Loucy (cell line): ENCODE results near the gene MS4A15.

ENCODE experiments used
- H2AFZ ChIP-seq: fragments of 200-600 bp; sonication (generic); 2 replicates; pipeline ENCODE4 v1.6.0; 2016; ENCODE audit warnings: antibody characterized with exemption, mild to moderate bottlenecking, low read length, moderate library complexity
- H3F3A ChIP-seq: fragments of 200-600 bp; 2 replicates; pipeline ENCODE4 v1.6.0; 2016; ENCODE audit warnings: antibody characterized with exemption, low read depth, mild to moderate bottlenecking
- H3K27me3 ChIP-seq: fragments of 200-600 bp; sonication (generic); 2 replicates; pipeline ENCODE4 v1.6.1; 2014; ENCODE audit warnings: low read length, mild to moderate bottlenecking; ENCODE audit not compliant: insufficient read depth, poor library complexity, severe bottlenecking
- H3K36me3 ChIP-seq: fragments of 200-600 bp; sonication (generic); 2 replicates; pipeline ENCODE4 v1.6.1; 2016; ENCODE audit warnings: low read length; ENCODE audit not compliant: insufficient read depth
- H3K4me1 ChIP-seq: fragments of 200-600 bp; sonication (generic); 2 replicates; pipeline ENCODE4 v1.5.1; 2014; ENCODE audit warnings: low read length, mild to moderate bottlenecking; ENCODE audit not compliant: insufficient read depth, poor library complexity, severe bottlenecking
- H3K4me2 ChIP-seq: fragments of 200-600 bp; sonication (generic); 2 replicates; pipeline ENCODE4 v1.6.0; 2014; ENCODE audit warnings: antibody characterized with exemption, low read length, low read depth, mild to moderate bottlenecking; ENCODE audit not compliant: poor library complexity, severe bottlenecking
- H3K4me3 ChIP-seq: fragments of 200-600 bp; sonication (generic); 2 replicates; pipeline ENCODE4 v1.5.1; 2014; ENCODE audit warnings: low read length, mild to moderate bottlenecking, mixed read lengths; ENCODE audit not compliant: poor library complexity, severe bottlenecking
- H3K79me2 ChIP-seq: fragments of 200-600 bp; sonication (generic); 2 replicates; pipeline ENCODE4 v1.6.1; 2014; ENCODE audit warnings: low read length; ENCODE audit not compliant: insufficient read depth
- H3K9ac ChIP-seq: fragments of 200-600 bp; sonication (generic); 2 replicates; pipeline ENCODE4 v1.6.0; 2014; ENCODE audit warnings: mild to moderate bottlenecking, low read depth, low read length, moderate library complexity; ENCODE audit not compliant: poor library complexity, severe bottlenecking
- H3K9me2 ChIP-seq: fragments of 200-600 bp; sonication (generic); replicated peaks from 2 replicates; pipeline ENCODE4 v1.6.1; 2016; ENCODE audit warnings: low read depth, low read length, mixed read lengths
- H3K9me3 ChIP-seq: fragments of 200-600 bp; sonication (generic); 2 replicates; pipeline ENCODE4 v1.6.1; 2014; ENCODE audit warnings: mild to moderate bottlenecking, antibody characterized with exemption, low read length, low read depth; ENCODE audit not compliant: insufficient read depth
- H4K20me1 ChIP-seq: fragments of 200-600 bp; sonication (generic); 2 replicates; pipeline ENCODE4 v1.6.0; 2014; ENCODE audit warnings: antibody characterized with exemption, low read length, mild to moderate bottlenecking; ENCODE audit not compliant: insufficient read depth, poor library complexity, severe bottlenecking
- CTCF ChIP-seq: fragments of 200-600 bp; sonication (generic); conservative IDR thresholded peaks from 2 replicates; pipeline ENCODE4 v1.5.1; 2014; ENCODE audit warnings: mild to moderate bottlenecking, antibody characterized with exemption, low read length
- EZH2phosphoT487 ChIP-seq: fragments of 200-600 bp; IDR thresholded peaks from 2 replicates; pipeline ENCODE4 v1.6.1; 2018; ENCODE audit warnings: antibody characterized with exemption, mild to moderate bottlenecking, moderate library complexity, borderline replicate concordance

MS4A15 gene

DNA sequence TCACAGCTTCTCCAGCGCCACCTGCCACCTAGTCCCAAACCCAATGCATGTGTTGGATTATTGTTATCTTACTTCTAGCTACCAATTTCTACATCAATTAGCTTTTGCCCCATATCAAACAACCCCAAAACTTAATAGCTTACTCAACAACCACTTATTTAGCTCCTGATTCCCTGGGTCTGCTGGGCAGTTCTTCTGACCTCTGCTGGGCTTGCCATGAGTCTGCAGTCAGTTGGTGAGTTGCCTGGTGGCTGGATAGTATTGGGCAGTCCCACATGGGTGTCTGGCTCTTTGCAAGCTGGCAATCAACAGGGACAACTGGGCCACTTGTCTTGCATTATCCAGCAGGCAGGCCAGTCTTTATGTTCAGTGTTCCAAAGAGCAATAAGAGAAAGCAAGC lies 13.6 kb upstream of the MS4A15 start:
- Histone ChIP-seq H3K27me3 (no peaks in the 10 kb centered on the region), H3F3A (no peaks in the 10 kb centered on the region), H4K20me1 (no peaks in the 10 kb centered on the region), H3K79me2 (no peaks in the 10 kb centered on the region), H3K9me2 (no peaks in the 10 kb centered on the region), H3K36me3 (no peaks in the 10 kb centered on the region), H3K4me3 (no peak overlapping the region), H3K9me3 (no peaks in the 10 kb centered on the region), H3K4me1 (no peaks in the 10 kb centered on the region), H3K4me2 (no peak overlapping the region), H3K9ac (no peak overlapping the region), H2AFZ (no peak overlapping the region)
- TF ChIP-seq EZH2phosphoT487 (no peak), CTCF (no peak)

GRCh38 chr11:60744114-60744513 lies 12.6 kb upstream of the MS4A15 start:
- Histone ChIP-seq H3K79me2 (no peaks in the 10 kb centered on the region), H3K9me3 (no peaks in the 10 kb centered on the region), H4K20me1 (no peaks in the 10 kb centered on the region), H3K9me2 (no peaks in the 10 kb centered on the region), H2AFZ (no peak overlapping the region), H3K4me3 (no peak overlapping the region), H3K9ac (no peak overlapping the region), H3K4me2 (no peak overlapping the region), H3K4me1 (no peaks in the 10 kb centered on the region), H3K27me3 (no peaks in the 10 kb centered on the region), H3F3A (no peaks in the 10 kb centered on the region), H3K36me3 (no peaks in the 10 kb centered on the region)
- no peak for TF ChIP-seq EZH2phosphoT487
- no peak for TF ChIP-seq CTCF

- Histone ChIP-seq H3K36me3 (no peaks in the 10 kb centered on the region), H3F3A (no peaks in the 10 kb centered on the region), H2AFZ (no peak overlapping the region), H3K9me3 (no peaks in the 10 kb centered on the region), H3K4me1 (no peaks in the 10 kb centered on the region), H4K20me1 (no peaks in the 10 kb centered on the region), H3K9me2 (no peaks in the 10 kb centered on the region), H3K4me2 (no peak overlapping the region), H3K4me3 (no peak overlapping the region), H3K27me3 (no peaks in the 10 kb centered on the region), H3K9ac (no peak overlapping the region), H3K79me2 (no peaks in the 10 kb centered on the region)
- no peak for TF ChIP-seq EZH2phosphoT487
- no peak for TF ChIP-seq CTCF
Observed at GRCh38 chr11:60747359-60747873, 9.3 kb upstream of the MS4A15 start.
